Right forelimb (tissue), 1 donor: ENCODE data around the gene CDKN2A.

Source experiments
- DNase-seq: peaks from one replicate; pipeline ENCODE4 v3.0.0-alpha.2; 2018

CDKN2A gene

GRCh38 chr9:21993893-21994555, at the start of gene CDKN2A:
CDKN2A (minus strand) TSS chr9:21994392.
- no peak for DNase-seq

GRCh38 chr9:22043928-22044327, 49.7 kb upstream of the CDKN2A start:
- no peak for DNase-seq

- DNase-seq, result no peak
Measured at GRCh38 chr9:22041775-22042174, 47.6 kb upstream of the CDKN2A start.

- DNase-seq, result no peak
Measured at GRCh38 chr9:22041344-22041743, 47.2 kb upstream of the CDKN2A start.

- no peak for DNase-seq
Measured at GRCh38 chr9:22040760-22041159, 46.6 kb upstream of the CDKN2A start.

- no peak for DNase-seq
Measured at GRCh38 chr9:22039258-22039657, 45.1 kb upstream of the CDKN2A start.

- DNase-seq, result no peak
Measured at GRCh38 chr9:22037954-22038690, 43.9 kb upstream of the CDKN2A start.

- DNase-seq, result no peak
Measured at GRCh38 chr9:22036866-22037626, 42.9 kb upstream of the CDKN2A start.

- no peak for DNase-seq
Measured at GRCh38 chr9:22035591-22036011, 41.4 kb upstream of the CDKN2A start.

- DNase-seq, result no peak
Measured at GRCh38 chr9:22033012-22033630, 38.9 kb upstream of the CDKN2A start.

GRCh38 chr9:22031655-22032411, 37.6 kb upstream of the CDKN2A start:
- no peak for DNase-seq

- no peak for DNase-seq
Measured at GRCh38 chr9:22030101-22030598, 36.0 kb upstream of the CDKN2A start.

GRCh38 chr9:22029231-22029630, 35.0 kb upstream of the CDKN2A start:
- no peak for DNase-seq

GRCh38 chr9:22028394-22028793, 34.2 kb upstream of the CDKN2A start:
- DNase-seq, result no peak

GRCh38 chr9:22026696-22027095, 32.5 kb upstream of the CDKN2A start:
- no peak for DNase-seq

GRCh38 chr9:22022396-22022795, 28.2 kb upstream of the CDKN2A start:
- no peak for DNase-seq

GRCh38 chr9:22010866-22011625, 16.9 kb upstream of the CDKN2A start:
- peak; percentile 67 for DNase-seq

- DNase-seq, result no peak
Measured at GRCh38 chr9:22009506-22009867, 15.3 kb upstream of the CDKN2A start.

- peak; percentile 88 for DNase-seq
Measured at GRCh38 chr9:22008717-22009505, 14.7 kb upstream of the CDKN2A start, which contains the start of gene CDKN2B. CDKN2B (minus strand) TSS chr9:22009305; CDS start chr9:22008953, 352 bp downstream.

- no peak for DNase-seq
Measured at GRCh38 chr9:22008384-22008716, 14.2 kb upstream of the CDKN2A start.
